ENCODE measurements around the gene ARHGDIB. TPM values are rescaled to one million over a fixed set of nuclear protein-coding genes. Genes with fewer than 3 reads are reported as not detected.

Gene ARHGDIB
- total and polyA plus RNA-seq, 8 donors, result 13.4 to 127 (median 72.7) TPM

DNA sequence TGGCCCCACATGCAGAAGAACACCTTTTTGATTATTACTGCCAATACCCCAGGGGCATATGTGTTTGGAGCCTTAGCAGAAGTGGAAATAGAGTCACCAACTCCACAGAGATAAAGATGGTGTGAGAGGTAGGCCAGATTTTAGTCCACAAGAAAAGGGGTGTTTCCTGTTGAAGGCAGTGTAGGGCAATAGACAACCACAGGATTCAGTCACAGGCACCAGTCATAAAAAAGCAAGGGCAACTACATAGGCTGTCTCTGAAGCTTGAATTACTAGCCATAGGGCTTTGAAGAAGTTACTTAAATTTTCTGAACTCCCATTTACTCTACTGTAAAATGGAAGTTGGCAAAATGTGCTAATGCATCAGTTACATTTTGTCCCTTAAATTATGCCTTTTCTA is 41.9 kb downstream of the ARHGDIB start:
- DNase-seq, result no peak
- Histone ChIP-seq H3K4me3 (no peak overlapping the region), H3K4me1 (no peaks in the 10 kb centered on the region), H3K27me3 (no peaks in the 10 kb centered on the region), H3K27ac (no peak overlapping the region), H3K36me3 (no peaks in the 10 kb centered on the region), H3K9me3 (no peaks in the 10 kb centered on the region)
- TF ChIP-seq, protein P1, sequence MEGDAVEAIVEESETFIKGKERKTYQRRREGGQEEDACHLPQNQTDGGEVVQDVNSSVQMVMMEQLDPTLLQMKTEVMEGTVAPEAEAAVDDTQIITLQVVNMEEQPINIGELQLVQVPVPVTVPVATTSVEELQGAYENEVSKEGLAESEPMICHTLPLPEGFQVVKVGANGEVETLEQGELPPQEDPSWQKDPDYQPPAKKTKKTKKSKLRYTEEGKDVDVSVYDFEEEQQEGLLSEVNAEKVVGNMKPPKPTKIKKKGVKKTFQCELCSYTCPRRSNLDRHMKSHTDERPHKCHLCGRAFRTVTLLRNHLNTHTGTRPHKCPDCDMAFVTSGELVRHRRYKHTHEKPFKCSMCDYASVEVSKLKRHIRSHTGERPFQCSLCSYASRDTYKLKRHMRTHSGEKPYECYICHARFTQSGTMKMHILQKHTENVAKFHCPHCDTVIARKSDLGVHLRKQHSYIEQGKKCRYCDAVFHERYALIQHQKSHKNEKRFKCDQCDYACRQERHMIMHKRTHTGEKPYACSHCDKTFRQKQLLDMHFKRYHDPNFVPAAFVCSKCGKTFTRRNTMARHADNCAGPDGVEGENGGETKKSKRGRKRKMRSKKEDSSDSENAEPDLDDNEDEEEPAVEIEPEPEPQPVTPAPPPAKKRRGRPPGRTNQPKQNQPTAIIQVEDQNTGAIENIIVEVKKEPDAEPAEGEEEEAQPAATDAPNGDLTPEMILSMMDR (IDR thresholded peaks at IDR 0.05), result no peak
- TF ChIP-seq EP300 (IDR thresholded peaks at IDR 0.05), result no peak
- intact Hi-C loops (cut with DNase I; ENCODE audit: low total_unique reads), result no loop called here

DNA sequence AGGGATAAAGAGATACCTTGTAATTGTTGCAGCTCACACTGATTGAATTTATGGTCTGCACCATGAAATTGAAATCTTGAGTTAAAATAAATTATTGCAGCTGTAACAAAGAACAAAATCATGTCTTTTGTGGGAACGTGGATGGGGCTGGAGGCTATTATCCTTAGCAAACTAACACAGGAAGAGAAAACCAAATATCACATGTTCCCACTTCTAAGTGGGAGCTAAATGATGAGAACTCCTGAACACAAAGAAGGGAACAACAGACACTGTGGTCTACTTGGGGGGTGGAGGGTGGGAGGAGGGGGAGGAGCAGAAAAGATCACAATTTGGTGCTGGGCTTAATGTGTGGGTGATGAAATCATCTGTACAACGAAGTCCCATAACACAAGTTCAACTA is 45.7 kb downstream of the ARHGDIB start:
- Histone ChIP-seq H3K36me3 (peaks cover 0 to 5% (median 2%) of the 10 kb centered on the region in 4 donors), H3K9me3 (no peaks in the 10 kb centered on the region), H3K4me3 (no peak overlapping the region), H3K27ac (no peak overlapping the region), H3K4me1 (peaks cover 0 to 7% (median 0%) of the 10 kb centered on the region in 4 donors), H3K27me3 (no peaks in the 10 kb centered on the region)
- 65 to 81% (median 78%) methylated on average over 2 of the region's 2 CpGs for WGBS, 5 donors
- intact Hi-C loops (cut with DNase I; ENCODE audit: low total_unique reads), result no loop called here
- TF ChIP-seq EP300 (IDR thresholded peaks at IDR 0.05), result no peak
- no peak for DNase-seq

DNA sequence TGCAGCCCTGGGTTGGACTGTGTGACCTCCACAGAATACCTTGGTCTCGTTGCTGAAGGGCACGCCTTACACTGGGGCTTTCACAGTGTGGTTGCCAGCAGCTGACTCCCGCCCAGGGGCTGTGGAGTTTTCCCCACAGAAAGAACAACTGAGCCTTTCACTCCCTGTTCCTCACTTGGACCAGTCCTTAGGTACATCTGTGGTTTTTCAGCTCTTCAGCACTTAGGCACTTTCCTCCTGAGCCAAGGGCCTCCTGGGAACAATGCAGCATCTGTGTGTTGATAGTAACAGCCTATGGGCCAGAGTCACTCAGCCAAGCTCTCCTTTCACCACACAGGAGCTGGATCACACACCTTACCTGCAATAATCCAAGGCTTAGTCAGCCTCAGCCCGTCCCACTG is 48.0 kb downstream of the ARHGDIB start:
- Histone ChIP-seq H3K27me3 (no peaks in the 10 kb centered on the region), H3K27ac (peak overlapping the region in 3 of 5 donors; percentile 35 to 51 (median 46)), H3K4me1 (peaks cover 0 to 7% (median 0%) of the 10 kb centered on the region in 4 donors), H3K4me3 (no peak overlapping the region), H3K36me3 (peaks cover 0 to 5% (median 2%) of the 10 kb centered on the region in 4 donors), H3K9me3 (no peaks in the 10 kb centered on the region)
- TF ChIP-seq POLR2AphosphoS5 (IDR thresholded peaks at IDR 0.05) (no peak), EP300 (IDR thresholded peaks at IDR 0.05) (no peak), POLR2A (IDR thresholded peaks at IDR 0.05) (no peak)
- TF ChIP-seq, protein P1 (IDR thresholded peaks at IDR 0.05), result no peak
- DNase-seq, result peak; percentile 38 to 53
- intact Hi-C loops (cut with DNase I; ENCODE audit: low total_unique reads), result no loop called here
- WGBS, 5 donors, result 33 to 55% (median 44%) methylated on average over 3 to 4 of the region's 4 CpGs

DNA sequence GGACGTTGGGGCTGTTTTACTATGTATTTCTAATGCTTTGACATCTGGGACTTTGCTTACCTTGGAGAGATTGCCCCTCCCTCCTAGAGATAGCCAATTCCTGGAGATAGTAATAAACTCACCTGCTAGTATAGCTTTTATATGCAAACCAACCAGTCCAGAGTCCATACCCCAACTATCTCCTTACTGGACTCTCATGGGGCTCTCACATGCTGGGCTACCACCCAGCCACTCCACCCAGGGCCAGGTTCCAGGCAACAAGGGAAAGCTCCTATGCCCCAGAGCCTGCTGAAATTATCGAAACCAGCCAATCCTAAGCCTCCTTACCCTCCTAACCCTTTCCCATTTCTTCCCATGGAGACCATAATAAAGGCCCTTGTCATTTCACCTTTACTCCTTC is 50.3 kb downstream of the ARHGDIB start:
- H3K9me3 ChIP-seq, result no peaks in the 10 kb centered on the region
- no peak for DNase-seq
- H3K4me1 ChIP-seq, result peaks cover 0 to 7% (median under 1%) of the 10 kb centered on the region in 4 donors
- TF ChIP-seq EP300 (IDR thresholded peaks at IDR 0.05), result no peak
- TF ChIP-seq, protein P1 (IDR thresholded peaks at IDR 0.05), result no peak
- TF ChIP-seq POLR2A (IDR thresholded peaks at IDR 0.05), result no peak
- no peak for TF ChIP-seq POLR2AphosphoS5 (IDR thresholded peaks at IDR 0.05)
- 23 to 77% (median 70%) methylated on average over 2 of the region's 2 CpGs for WGBS, 5 donors
- intact Hi-C loops (cut with DNase I; ENCODE audit: low total_unique reads), result no loop called here
- H3K27me3 ChIP-seq, result no peaks in the 10 kb centered on the region
- no peak overlapping the region for H3K4me3 ChIP-seq
- peaks cover 0 to 5% (median 2%) of the 10 kb centered on the region in 4 donors for H3K36me3 ChIP-seq
- no peak overlapping the region for H3K27ac ChIP-seq

DNA sequence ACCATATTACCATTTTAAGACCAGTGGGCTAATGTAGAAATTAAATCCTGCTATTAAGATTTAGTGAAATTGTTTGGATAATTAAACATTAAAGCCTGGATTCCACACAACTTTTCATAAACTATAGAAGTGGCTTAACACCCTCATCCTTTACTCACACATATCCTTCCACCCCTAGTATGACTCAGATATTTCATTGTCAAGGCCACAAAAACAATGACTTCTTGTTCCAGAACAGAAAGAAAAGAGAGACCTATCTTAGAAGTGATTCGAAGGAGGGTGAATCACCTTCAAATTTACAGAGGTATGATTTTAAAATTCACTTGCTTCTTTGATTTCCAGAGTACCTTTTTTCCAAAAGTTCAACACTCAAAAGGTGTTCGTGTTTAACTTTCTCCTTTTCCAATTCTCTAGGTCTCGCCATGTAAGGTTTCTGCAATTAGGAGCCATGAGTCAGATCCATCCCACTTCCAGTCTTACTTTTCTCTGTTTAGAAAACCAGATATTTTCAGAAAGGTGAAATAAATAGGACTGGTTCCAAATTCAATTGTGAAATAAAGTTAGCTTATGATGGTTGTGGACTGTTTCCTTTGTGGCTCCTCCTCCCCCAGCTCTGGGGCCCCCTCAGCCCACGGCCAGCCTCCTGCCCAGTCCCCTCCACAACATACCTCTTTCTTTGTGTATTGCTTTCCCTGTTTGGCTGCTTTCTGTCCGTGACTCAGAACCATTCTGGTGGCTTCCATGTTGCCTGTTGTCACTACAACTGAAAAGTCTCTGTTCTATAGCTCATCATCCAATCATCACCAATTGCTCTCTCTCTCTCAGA is 51.1 kb downstream of the ARHGDIB start:
- Histone ChIP-seq H3K27me3 (no peaks in the 10 kb centered on the region), H3K4me3 (no peak overlapping the region), H3K27ac (no peak overlapping the region), H3K4me1 (peaks cover 3 to 15% (median 9%) of the 10 kb centered on the region in 4 donors), H3K36me3 (peaks cover 0 to 5% (median 2%) of the 10 kb centered on the region in 4 donors), H3K9me3 (no peaks in the 10 kb centered on the region)
- intact Hi-C loops (cut with DNase I; ENCODE audit: low total_unique reads), result no loop called here
- DNase-seq, result no peak
- TF ChIP-seq POLR2A (IDR thresholded peaks at IDR 0.05), result no peak
- no peak for TF ChIP-seq EP300 (IDR thresholded peaks at IDR 0.05)
- no peak for TF ChIP-seq POLR2AphosphoS5 (IDR thresholded peaks at IDR 0.05)
- TF ChIP-seq, protein P1 (IDR thresholded peaks at IDR 0.05), result no peak
- 78 to 85% (median 82%) methylated on average over 5 of the region's 5 CpGs for WGBS, 5 donors

All from stomach (tissue), 9 donors.